GM21529 (cell line): ENCODE data around the gene UBE2O.
A peak's percentile ranks its signal among the peaks of the same experiment; 100 is the strongest.
"Not testable (repeated sequence)": the region's sequence is repeated elsewhere in the genome, so short reads cannot be mapped to it uniquely, and the experiment has no call there.

Source experiments
- ATAC-seq: cut with Tn5 transposase; IDR thresholded peaks from one replicate; pipeline ENCODE4 v1.9.1; 2021; ENCODE audit not compliant: unreplicated experiment

The UBE2O gene

GRCh38 chr17:76353004-76353598 is 99.9 kb downstream of the UBE2O start:
- peak; percentile 25 for ATAC-seq

- ATAC-seq, result no peak
Measured at GRCh38 chr17:76351526-76352071, 101.4 kb downstream of the UBE2O start.

- ATAC-seq, result no peak
Measured at GRCh38 chr17:76350463-76350862, 102.5 kb downstream of the UBE2O start.

GRCh38 chr17:76346936-76347335 is 106.0 kb downstream of the UBE2O start:
- not testable (repeated sequence) for ATAC-seq

- no peak for ATAC-seq
Measured at GRCh38 chr17:76345377-76345974, 107.5 kb downstream of the UBE2O start.

- no peak for ATAC-seq
Measured at GRCh38 chr17:76343106-76343505, 109.8 kb downstream of the UBE2O start.

GRCh38 chr17:76341301-76341700 is 111.7 kb downstream of the UBE2O start:
- no peak for ATAC-seq
